ENCODE data around the gene LCNL1.

Gene LCNL1

DNA sequence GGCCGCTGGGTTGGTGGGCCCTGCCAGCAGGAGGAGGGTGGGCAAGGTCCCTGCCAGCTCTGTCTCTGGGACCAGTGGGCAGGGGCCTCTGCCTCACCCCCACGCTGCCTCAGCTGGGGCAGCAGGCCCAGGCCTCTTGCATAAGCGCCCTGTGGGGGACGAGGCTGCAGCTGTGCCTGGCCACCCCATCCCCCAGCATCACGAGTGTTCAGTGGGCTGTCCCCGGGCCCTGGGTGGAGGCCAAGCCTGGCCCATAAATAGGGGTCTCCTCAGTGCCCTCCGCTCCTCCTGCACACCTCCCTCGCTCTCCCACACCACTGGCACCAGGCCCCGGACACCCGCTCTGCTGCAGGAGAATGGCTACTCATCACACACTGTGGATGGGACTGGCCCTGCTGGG lies 5.6 kb upstream of the LCNL1 start, which contains the start of gene PTGDS:
TSS of gene PTGDS (plus strand) at position 282 of the 400 bp plus-strand sequence. CDS start at position 357, 75 bp downstream.
- DNase-seq = no peak

DNA sequence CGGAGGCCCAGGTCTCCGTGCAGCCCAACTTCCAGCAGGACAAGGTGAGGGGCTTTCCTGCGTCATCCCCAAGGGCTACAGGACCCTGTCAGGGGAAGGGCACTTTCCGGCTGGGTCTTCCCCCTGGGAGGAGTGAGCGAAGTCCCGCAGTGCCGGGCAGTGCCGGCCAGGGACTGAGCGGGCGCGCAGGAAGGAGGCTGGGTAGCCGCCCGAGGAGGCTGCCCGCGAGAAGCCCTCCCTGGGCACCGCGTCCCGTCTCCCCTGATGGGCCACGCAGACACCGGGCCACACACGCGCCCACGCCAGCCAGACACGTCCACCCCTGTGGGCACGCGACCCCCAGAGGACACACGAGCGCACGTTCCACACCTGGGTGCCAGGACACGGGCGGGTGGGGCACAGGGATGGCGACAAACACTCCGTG lies 5.1 kb upstream of the LCNL1 start:
- no peak for DNase-seq

DNA sequence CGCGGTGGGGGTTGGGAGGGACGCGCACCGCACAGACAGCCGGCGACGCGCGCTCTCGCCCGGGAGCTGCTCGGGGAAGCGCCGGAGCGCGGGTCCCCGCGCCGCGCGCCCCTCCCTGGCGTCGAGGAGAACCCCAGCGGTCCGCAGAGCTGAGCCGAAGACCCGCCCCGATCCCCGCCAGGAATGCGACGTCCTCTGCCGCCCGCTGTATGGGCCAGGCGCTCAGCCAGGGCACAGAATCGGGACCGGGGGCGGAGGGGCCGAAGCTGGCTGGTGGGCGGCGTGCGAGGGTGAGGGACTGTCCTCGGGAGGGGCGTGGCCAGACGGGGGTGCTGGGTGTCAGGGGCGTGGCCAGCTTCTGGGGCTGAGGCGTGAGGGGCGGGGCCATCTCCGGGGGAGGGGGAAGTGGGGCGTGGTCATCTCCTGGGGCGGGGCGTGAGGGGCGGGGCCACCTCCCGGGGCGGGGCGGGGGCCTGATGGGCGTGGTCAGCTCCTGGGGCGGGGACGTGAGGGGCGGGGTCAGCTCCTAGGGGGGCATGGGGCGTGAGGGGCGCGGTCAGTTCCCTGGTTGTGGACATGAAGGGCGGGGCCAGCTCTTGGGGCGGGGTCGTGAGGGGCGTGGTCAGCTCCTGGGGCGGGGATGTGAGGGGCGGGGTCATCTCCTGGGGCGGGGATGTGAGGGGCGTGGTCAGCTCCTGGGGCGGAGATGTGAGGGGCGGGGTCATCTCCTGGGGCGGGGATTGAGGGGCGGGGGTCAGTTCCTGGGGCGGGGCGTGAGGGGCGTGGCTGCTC lies 4.5 kb upstream of the LCNL1 start:
- peak; percentile 40 for DNase-seq

DNA sequence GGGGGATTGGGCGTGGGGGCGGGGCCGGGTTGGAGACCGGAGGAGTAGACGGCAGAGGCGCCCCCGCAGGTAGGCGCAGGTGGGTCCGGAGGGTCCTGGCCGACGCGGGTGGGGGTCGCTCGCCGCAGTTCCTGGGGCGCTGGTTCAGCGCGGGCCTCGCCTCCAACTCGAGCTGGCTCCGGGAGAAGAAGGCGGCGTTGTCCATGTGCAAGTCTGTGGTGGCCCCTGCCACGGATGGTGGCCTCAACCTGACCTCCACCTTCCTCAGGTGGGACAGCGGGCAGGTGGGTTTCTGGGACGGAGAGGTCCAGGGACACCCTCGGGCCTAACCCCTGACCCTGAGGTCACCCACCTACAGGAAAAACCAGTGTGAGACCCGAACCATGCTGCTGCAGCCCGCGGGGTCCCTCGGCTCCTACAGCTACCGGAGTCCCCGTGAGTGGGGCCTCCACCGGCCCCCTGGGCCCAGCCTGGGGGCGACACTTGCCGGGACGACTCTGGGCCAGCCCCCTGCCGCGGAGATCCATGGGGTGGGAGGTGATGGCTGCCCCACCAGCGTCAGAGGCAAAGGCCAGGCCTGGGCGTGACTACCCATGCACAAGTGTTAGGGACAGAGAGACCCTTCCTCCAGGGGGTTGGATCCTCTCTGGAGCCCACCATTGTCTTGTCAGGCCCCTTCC lies 3.8 kb upstream of the LCNL1 start:
- DNase-seq = no peak

DNA sequence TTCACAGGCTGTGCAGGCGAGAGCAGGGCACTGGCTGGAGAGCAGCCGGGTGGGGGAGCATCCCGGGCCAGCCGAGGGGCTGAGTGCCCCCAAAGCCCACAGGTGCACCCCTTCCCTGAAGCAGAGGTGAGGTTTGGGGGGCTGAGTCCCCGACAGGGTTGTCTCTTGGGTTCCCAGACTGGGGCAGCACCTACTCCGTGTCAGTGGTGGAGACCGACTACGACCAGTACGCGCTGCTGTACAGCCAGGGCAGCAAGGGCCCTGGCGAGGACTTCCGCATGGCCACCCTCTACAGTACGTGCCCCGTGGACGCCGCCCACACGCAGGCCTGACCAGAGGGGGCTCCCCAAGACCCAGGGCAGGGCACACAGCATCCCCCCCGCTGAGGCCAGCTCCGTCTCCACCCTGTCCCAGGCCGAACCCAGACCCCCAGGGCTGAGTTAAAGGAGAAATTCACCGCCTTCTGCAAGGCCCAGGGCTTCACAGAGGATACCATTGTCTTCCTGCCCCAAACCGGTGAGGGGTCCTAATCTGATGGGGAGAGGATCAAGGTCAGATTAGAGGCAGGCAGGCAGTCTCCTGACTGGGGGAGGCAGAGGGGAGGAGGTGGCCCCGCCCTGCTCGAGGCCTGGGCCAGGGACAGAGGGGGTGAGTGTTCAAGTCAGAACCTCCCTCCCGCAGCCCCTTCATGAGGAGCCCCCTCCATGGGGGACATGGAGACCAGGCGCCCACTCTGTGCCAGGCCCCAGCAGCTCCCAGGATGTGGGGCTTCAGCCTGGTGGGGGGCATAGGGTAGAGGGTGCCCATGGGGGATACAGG lies 2.8 kb upstream of the LCNL1 start:
- no peak for DNase-seq

DNA sequence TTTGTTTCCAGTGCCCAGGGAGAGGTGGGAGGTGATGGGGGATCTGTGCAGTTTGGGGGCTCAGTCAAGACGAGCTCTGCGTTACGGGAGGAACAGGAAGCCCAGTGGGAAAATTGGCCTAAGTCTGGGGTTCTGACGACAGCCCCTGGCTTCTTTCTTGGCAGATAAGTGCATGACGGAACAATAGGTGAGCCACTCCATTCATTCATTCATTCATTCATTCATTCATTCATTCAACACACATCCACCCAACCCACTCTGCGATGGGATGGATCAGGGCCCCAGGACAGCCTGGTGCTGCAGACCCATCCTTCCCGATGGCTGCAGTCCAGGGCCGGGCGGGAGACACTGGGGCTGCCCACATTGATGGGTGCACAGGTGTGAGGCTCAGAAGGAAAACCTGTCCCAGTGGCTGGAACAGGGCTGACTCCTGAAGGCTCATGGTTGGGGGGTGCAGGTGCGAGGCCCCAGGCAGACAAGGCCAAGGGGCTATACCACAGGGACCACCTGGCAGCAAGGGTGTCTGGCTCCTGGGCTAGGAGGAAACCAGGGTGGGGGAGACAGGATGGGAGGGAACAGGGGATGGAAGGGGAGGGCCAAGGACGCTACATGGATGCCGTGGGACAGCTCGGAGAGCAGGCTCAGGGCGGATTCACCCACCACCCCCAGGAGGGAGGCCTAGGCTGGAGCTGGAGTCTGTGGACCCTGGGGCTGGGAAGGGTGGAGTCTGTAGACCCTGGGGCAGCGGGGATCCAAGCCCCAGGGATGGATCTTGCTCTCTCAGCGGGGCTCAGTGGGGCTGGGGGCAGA lies 1.9 kb upstream of the LCNL1 start:
- DNase-seq = no peak

DNA sequence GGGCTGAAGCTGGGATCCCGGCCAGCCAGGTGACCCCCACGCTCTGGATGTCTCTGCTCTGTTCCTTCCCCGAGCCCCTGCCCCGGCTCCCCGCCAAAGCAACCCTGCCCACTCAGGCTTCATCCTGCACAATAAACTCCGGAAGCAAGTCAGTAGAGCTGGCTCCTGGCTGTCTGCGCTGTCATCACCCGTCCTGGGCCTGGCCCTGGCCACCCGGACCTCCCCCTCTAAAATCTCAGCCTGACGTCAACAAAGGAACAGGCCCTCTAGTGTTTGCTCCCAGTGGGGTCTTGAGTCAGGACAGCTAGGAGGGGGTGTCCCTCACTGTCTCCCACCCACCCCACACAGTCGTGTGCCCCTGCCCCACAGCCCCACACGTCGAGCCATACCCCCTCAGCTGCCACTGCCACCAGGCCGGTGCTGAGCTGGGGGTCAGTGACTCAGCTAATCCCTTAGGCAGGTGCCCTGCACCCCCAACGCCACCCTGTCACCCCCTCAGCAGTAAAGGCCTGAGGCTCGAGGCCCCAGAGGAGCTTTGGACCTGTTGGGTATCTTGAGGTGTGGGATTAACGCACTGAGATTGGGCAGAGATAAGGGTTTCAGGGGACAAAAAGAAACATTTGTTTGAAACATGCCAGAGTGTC lies 1.1 kb upstream of the LCNL1 start:
- DNase-seq = no peak

DNA sequence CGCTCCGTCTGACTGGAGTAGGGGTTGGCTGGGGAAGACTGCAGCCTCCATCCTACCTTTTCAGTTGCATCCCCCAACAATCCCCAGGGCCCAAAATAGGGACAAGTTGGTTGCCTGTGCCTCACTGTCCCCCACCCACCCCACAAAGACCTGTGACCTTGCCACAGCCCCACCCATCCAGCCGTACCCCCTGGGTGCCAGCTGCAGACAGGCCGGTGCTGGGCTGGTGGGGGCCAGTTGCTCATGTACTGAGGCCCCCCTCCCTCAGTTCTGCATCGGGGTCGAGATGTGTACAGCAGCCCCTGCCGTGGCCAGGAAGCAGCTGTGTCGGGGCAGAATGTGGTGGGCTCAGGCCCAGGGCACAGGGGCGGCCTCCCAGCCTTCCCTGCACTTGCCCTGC lies 374 bp downstream of the LCNL1 start:
- DNase-seq = no peak

DNA sequence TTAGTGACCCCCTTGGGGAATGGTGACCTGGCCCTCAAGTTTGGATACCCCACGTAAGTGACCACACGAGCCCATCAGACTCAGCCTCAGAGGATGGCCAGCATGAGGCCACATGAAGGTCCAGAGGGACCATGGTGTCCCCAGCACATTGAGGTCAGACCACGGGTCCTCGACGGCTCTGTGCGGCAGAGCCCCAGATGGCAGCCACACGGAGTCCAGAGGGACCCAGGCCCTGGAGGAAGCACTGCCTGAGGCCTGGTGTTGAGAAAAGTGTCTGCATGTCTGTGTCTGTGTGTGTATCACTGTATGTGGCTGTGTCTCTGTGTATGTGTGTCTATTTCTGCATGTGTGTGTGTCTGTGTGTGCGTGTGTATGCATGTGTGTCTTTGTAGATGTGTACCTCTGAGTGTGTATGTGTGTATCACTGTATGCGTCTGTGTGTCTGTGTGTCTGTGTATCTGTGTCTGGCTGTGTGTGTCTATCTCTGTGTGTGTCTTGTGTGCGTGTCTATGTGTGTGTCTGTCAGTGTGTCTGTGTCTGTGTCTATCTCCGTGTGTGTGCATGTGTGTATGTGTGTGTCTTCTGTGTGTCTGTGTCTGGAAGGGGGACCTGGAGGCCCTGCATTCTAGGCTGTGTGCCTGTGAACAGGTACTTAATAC lies 992 bp downstream of the LCNL1 start:
- DNase-seq = no peak

DNA sequence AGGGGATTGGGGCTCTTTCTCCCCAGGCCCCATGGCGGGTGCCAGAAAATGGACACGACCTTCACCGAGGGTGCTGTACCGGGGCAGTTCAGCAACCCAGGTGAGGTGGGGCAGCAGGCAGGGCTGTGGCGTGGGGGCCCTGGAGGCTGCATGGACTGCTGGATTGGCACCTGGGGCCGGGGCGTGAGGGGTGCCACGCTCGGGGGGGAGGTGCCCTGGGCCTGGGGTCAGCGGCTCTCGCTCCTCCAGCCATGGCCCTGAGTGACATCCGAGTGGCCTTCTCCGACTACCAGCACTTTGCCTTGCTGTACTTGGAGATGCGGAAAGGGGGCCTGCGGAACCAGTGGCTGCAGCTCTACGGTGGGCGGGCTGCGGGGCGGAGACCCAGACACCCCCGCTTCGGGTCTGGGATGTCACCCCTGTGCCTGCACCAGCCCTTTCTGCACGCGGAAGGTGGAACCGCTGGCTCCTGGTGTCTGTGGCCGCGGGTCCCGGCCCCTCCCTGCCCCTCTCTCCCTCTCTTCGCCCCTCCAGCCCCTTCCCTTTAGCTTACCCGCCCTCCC lies 1.8 kb downstream of the LCNL1 start:
- DNase-seq = no peak

DNA sequence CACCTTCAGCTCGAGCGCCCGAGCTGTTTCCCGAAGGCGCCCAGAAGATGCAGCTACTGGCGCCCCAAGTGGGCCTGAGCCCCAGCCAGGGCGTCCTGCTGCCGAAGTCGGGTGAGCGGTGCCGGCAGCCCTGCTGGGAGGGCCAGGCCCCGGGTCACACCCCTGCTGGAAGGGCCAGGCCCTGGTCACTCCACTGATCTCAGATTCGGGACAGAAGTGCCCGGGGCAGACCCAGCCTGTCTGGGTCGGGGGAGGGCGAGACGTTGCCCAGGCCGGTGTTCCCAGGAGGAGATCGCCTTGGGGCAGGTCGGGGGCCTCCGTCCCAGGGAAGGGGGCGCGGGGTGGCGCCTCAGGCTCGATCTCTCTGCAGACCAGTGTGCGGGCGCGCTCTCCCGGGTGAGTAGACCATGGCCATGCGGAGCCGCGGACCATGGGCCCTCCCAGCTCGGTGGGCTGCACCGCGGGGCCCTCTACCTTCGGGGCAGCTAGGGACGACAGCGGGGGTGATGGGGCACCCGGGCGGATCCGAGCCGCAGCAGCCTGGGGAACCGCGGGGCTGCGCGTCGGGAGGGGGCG lies 2.3 kb downstream of the LCNL1 start:
- DNase-seq = no peak

DNA sequence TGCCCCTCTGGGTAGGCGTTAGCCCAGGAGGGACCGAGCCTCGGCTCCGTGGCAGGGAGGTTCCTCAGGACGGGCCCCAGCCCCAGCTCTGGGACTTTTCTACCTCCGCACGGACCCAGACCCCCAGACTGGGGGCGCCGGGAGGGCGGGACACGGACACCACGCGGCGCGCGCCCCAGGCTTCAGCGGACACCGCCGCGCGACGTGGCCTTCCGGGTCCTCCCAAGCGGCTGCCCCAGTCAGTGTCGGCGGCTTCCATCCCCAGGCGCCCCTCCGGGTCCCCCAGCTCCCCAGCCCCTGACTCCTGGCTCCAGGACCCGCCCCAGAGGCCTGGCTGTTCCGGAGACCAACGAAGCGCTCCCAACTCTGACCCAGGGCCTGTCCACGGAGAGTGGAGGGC lies 3.1 kb downstream of the LCNL1 start:
- no peak for DNase-seq

DNA sequence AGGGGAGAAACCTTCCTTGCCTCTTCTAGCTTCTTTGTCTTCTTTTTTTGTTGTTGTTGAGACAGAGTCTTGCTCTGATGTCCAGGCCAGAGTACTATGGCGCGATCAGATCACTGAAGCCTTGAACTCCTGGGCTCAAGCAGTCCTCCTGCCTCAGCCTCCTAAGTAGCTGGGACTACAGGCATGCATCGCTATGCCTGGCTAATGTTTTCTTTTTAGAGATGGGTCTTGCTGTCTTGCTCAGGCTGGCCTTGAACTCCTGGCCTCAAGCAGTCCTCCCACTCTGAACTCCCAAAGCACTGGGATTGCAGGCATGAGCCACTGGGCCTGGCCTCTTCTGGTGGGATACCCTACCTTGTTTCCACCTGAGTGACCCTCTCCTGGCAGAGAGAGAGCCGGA lies 6.1 kb downstream of the LCNL1 start:
- no peak for DNase-seq

DNA sequence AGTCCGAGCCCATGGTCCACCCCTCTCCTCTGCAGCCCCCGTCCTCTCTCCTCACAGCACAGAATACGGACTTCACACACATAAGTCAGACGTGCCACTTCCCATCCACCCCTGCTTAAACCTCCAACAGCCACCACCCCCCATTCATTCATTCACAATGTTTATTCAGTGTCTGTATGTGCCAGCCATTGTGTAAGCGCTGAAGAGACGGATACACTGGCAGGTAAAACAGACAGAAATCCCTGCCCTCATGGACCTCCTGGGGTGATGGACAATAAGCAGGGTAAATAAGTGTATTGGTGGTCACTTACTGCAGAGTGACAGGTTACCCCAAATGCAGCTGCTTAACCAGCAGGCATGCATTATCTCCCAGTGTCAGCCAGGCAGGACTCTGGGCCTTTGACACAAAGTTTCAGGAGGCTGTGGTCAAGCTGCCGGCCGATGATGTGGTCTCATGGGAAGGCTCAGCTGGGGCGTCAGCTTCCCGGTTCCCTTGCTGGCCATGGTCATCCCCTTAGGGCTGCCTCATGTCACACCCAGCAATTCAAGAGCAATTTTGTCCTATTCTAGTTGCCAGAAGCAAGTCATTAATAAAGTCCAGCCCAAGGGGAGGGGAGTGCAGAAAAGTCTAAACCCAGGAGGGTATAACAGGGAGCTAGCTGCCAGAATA lies 7.6 kb downstream of the LCNL1 start:
- no peak for DNase-seq

DNA sequence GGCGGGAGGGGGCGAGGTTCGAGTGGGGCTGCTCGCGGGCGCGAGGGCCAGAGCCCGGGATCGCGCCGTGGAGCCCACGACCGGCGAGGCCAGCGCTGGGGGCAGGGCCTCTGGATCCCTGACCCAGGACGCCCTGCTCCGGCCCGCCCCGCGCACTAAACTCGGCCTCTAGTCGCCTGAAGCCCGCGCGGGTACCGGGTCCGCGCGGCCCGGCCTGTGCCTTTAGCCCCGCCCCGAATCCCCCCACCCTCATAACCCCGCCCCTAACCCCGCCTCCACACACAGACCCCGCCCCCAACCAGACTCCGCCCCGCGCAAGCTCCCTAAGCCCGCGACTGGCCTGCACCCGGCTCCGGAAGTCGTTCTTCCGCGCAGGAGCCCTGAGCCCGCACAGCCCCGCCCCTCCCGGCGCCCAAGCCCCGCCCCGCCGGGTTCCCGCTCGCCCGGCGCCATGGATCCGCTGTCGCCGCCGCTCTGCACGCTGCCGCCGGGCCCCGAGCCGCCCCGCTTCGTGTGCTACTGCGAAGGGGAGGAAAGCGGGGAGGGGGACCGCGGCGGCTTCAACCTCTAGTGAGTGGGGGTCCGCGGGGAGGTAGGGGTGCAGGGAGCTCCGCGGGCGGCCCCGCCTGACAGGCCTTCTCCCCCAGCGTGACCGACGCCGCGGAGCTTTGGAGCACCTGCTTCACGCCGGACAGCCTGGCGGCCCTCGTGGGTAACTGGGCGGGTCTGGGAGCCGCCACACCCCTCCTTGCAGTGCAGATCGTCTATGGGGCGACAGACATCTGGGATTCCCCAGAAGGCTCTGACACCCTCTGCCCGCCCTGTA lies 9.4 kb downstream of the LCNL1 start, which contains the start of gene PAXX:
TSS of gene PAXX (plus strand) at position 430 of the 826 bp plus-strand sequence. CDS start at position 452, 22 bp downstream.
- DNase-seq = peak; percentile 84

DNA sequence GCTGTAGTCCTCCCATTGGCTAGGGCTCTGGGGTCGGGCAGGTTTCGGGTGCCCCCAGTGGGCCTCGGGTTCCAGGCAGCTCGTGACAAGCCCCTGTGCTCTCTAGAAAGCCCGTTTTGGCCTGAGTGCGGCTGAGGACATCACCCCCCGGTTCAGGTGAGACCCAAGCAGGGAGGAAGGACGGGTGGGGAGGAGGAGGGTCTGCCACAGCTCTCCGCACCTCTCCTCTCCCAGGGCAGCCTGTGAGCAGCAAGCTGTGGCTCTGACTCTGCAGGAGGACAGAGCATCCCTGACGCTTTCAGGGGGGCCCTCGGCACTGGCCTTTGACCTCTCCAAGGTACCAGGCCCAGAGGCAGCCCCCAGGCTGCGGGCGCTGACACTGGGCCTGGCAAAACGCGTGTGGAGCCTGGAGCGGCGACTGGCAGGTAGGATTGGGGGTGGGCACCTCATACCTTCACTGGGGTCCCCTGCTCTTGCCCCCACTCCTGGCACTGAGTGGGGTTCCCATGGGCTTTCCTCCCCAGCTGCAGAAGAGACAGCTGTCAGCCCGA lies 10.1 kb downstream of the LCNL1 start:
- no peak for DNase-seq

DNA sequence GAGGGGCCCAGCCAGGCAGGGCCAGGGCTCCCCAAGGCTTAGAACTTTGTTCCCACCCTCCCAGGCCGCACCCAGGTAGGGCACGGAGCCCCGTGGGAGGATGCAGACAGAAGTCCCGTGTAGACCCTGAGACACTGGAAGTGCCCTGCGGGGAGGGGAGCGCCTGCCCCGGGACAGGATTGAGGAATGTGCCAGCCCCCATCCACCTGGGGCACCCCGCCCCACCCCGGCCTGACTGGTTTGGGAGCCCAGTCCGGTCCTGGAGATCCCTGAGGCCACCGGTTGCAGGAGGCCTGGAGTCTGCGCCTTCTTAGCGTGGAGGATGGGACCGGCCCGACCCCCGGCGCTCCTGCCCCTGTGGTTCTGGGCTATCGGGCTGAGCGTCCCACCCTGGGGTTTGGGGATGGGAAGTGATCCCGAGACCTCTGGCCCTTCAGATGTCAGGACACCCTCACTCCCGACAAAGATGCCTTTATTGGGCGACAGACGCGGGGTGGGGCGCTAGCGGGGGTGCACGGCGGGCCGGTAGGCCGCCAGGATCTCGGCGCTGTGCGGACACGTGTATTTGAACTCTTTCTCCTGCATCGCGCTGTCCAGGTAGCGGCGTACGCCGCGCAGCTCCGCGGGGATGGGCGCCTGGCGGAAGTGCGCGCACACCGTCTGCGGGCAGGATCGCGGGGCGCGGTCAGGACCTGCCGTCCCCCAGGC lies 11.5 kb downstream of the LCNL1 start:
- no peak for DNase-seq

DNA sequence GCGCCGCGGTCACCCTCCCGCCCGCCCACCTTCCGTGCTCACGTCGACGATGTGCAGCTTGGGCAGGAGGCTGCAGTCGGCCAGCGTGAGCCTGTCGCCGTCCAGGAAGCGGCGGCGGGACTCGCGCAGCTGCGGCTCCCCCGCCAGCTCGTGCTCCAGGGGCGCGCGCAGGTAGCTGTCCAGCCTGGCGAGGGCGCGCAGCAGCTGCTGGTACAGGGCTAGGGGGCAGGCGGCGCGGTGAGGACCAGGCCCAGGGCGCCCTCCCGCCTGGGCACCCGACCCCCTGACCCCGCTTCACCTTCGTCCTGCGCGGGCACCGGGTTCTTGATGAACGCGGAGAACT lies 12.1 kb downstream of the LCNL1 start:
- no peak for DNase-seq

Measured in NCI-H1436 (cell line).